H9 (cell line): ENCODE results near the gene RDH11. TPM values are rescaled to one million over a fixed set of nuclear protein-coding genes. Genes with fewer than 3 reads are reported as not detected.
A peak's percentile ranks its signal among the peaks of the same experiment; 100 is the strongest.

Source experiments
- DNase-seq: peaks from one replicate; pipeline ENCODE4 v3.0.0-alpha.2; 2017
- H2AFZ ChIP-seq: one replicate; pipeline ENCODE4 v1.6.1; 2013; ENCODE audit warnings: mild to moderate bottlenecking, low read length, control low read depth, moderate library complexity
- H2AK5ac ChIP-seq: 2 replicates; pipeline ENCODE4 v1.6.1; 2013; ENCODE audit warnings: low read length, control low read depth, mixed read lengths; ENCODE audit not compliant: insufficient read length
- H2BK120ac ChIP-seq: one replicate; pipeline ENCODE4 v1.6.1; 2013; ENCODE audit warnings: low read depth, mild to moderate bottlenecking, low read length, control low read depth, inconsistent platforms; ENCODE audit not compliant: poor library complexity, severe bottlenecking
- H2BK12ac ChIP-seq: 2 replicates; pipeline ENCODE4 v1.6.1; 2013; ENCODE audit warnings: low read length, control low read depth, mixed read lengths, low read depth; ENCODE audit not compliant: insufficient read length
- H2BK15ac ChIP-seq: 2 replicates; pipeline ENCODE4 v1.6.1; 2013; ENCODE audit warnings: low read depth, low read length, control low read depth
- H2BK20ac ChIP-seq: one replicate; pipeline ENCODE4 v1.6.1; 2013; ENCODE audit warnings: low read depth, mild to moderate bottlenecking, low read length, control low read depth, inconsistent platforms; ENCODE audit not compliant: poor library complexity, severe bottlenecking
- H2BK5ac ChIP-seq: 2 replicates; pipeline ENCODE4 v1.6.1; 2013; ENCODE audit warnings: low read length, control low read depth, mixed read lengths; ENCODE audit not compliant: insufficient read length
- H3K14ac ChIP-seq: 2 replicates; pipeline ENCODE4 v1.6.1; 2013; ENCODE audit warnings: low read length, control low read depth; ENCODE audit not compliant: insufficient read depth
- H3K18ac ChIP-seq: 2 replicates; pipeline ENCODE4 v1.6.1; 2013; ENCODE audit warnings: low read depth, mild to moderate bottlenecking, mixed read lengths, low read length, control low read depth; ENCODE audit not compliant: insufficient read length
- H3K23ac ChIP-seq: 2 replicates; pipeline ENCODE4 v1.6.1; 2013; ENCODE audit warnings: low read length, control low read depth, mixed read lengths, low read depth; ENCODE audit not compliant: insufficient read length
- H3K23me2 ChIP-seq: 2 replicates; pipeline ENCODE4 v1.6.1; 2013; ENCODE audit warnings: low read depth, mild to moderate bottlenecking, mixed read lengths, low read length, control low read depth; ENCODE audit not compliant: insufficient read length, poor library complexity, severe bottlenecking
- H3K27ac ChIP-seq: 2 replicates; pipeline ENCODE4 v1.5.1; 2013; ENCODE audit warnings: low read length, control low read depth, mixed read lengths, low read depth; ENCODE audit not compliant: insufficient read length
- H3K27me3 ChIP-seq: 2 replicates; pipeline ENCODE4 v1.6.1; 2013; ENCODE audit warnings: low read length, control low read depth, inconsistent platforms; ENCODE audit not compliant: insufficient read depth
- H3K4ac ChIP-seq: 2 replicates; pipeline ENCODE4 v1.6.1; 2013; ENCODE audit warnings: low read depth, mild to moderate bottlenecking, control low read depth, inconsistent platforms, low read length, moderate library complexity
- H3K4me1 ChIP-seq: 2 replicates; pipeline ENCODE4 v1.6.1; 2013; ENCODE audit warnings: low read length, control low read depth, inconsistent platforms; ENCODE audit not compliant: insufficient read depth
- H3K4me2 ChIP-seq: 2 replicates; pipeline ENCODE4 v1.6.1; 2013; ENCODE audit warnings: low read length, control low read depth, mixed read lengths; ENCODE audit not compliant: insufficient read length, insufficient read depth
- H3K56ac ChIP-seq: 2 replicates; pipeline ENCODE4 v1.6.1; 2013; ENCODE audit warnings: low read depth, mild to moderate bottlenecking, mixed read lengths, low read length, control low read depth; ENCODE audit not compliant: insufficient read length
- H3K79me1 ChIP-seq: 2 replicates; pipeline ENCODE4 v1.6.1; 2013; ENCODE audit warnings: low read depth, mild to moderate bottlenecking, moderate library complexity, low read length, control low read depth, inconsistent platforms; ENCODE audit not compliant: insufficient read depth, poor library complexity, severe bottlenecking
- H3K79me2 ChIP-seq: 2 replicates; pipeline ENCODE4 v1.6.1; 2013; ENCODE audit warnings: low read length, control low read depth, inconsistent platforms; ENCODE audit not compliant: insufficient read depth
- H3K9ac ChIP-seq: 2 replicates; pipeline ENCODE4 v1.6.1; 2013; ENCODE audit warnings: low read length, control low read depth, mixed read lengths; ENCODE audit not compliant: insufficient read length; ENCODE audit errors: extremely low read depth
- H3K9me3 ChIP-seq: one replicate; pipeline ENCODE4 v1.6.1; 2013; ENCODE audit warnings: low read depth, low read length, inconsistent platforms; ENCODE audit not compliant: control insufficient read depth
- H3T11ph ChIP-seq: one replicate; pipeline ENCODE4 v1.6.1; 2013; ENCODE audit warnings: mild to moderate bottlenecking, low read length, control low read depth, inconsistent platforms
- H4K20me1 ChIP-seq: one replicate; pipeline ENCODE4 v1.6.1; 2013; ENCODE audit not compliant: control insufficient read depth, insufficient read length, insufficient read depth
- H4K5ac ChIP-seq: 2 replicates; pipeline ENCODE4 v1.6.1; 2013; ENCODE audit warnings: low read depth, mild to moderate bottlenecking, mixed read lengths, low read length, control low read depth; ENCODE audit not compliant: insufficient read length
- H4K8ac ChIP-seq: replicated peaks from 2 replicates; pipeline ENCODE4 v1.6.1; 2013; ENCODE audit warnings: low read length, control low read depth, mixed read lengths, low read depth; ENCODE audit not compliant: insufficient read length
- H4K91ac ChIP-seq: 2 replicates; pipeline ENCODE4 v1.6.1; 2013; ENCODE audit warnings: low read depth, mild to moderate bottlenecking, moderate library complexity, mixed read lengths, low read length, control low read depth; ENCODE audit not compliant: insufficient read length
- H3K27ac Mint-ChIP-seq, 3 experiments: 2 replicates in 2 of 3; 3 replicates in 1 of 3; pipeline ENCODE4 v1.8.0; 2020 to 2021; ENCODE audit warnings: mixed read lengths in 3 of 3, mild to moderate bottlenecking in 1 of 3, moderate library complexity in 1 of 3
- H3K27me3 Mint-ChIP-seq: 2 replicates; pipeline ENCODE4 v1.8.0; 2021; ENCODE audit warnings: low read depth, mild to moderate bottlenecking, moderate library complexity, mixed read lengths
- H3K36me3 Mint-ChIP-seq, 3 experiments: 2 replicates in 2 of 3; 3 replicates in 1 of 3; pipeline ENCODE4 v1.8.0; 2020 to 2021; ENCODE audit warnings: low read depth in 3 of 3, mixed read lengths in 3 of 3; ENCODE audit not compliant: insufficient read depth in 1 of 3
- H3K4me1 Mint-ChIP-seq, 2 experiments: 2 replicates each; pipeline ENCODE4 v1.8.0; 2020; ENCODE audit warnings: mixed read lengths in 2 of 2
- H3K4me3 Mint-ChIP-seq, 2 experiments: 2 replicates in 1 of 2; 3 replicates in 1 of 2; pipeline ENCODE4 v1.8.0; 2020 to 2021; ENCODE audit warnings: mild to moderate bottlenecking in 2 of 2, mixed read lengths in 2 of 2, moderate library complexity in 1 of 2
- H3K9me3 Mint-ChIP-seq, 2 experiments: 2 replicates in 1 of 2; 3 replicates in 1 of 2; pipeline ENCODE4 v1.8.0; 2020; ENCODE audit warnings: mild to moderate bottlenecking in 2 of 2, mixed read lengths in 2 of 2, moderate library complexity in 1 of 2
- CTCF ChIP-seq: fragments of 200-600 bp; sonication (generic); conservative IDR thresholded peaks from 3 replicates; pipeline ENCODE4 v1.8.0; 2021; ENCODE audit warnings: antibody characterized with exemption, mild to moderate bottlenecking
- WGBS: extraction: QIAGEN DNeasy Blood & Tissue Kit; methylation state at CpG from one replicate; pipeline ENCODE4 v1.1.7; 2013; ENCODE audit warnings: missing lambda C conversion rate, low lambda C conversion rate, mixed read lengths; ENCODE audit not compliant: insufficient read length; ENCODE audit errors: extremely low coverage; 5-methylcytosine and 5-hydroxymethylcytosine counted together
- total RNA-seq: library from RNA; stranded (reverse); gene quantifications from 2 replicates; pipeline ENCODE4 v1.2.1, GENCODE V29; 2021

RDH11 gene
- total RNA-seq, 1 experiment from 2014 or later: 83.4 TPM

GRCh38 chr14:67675219-67675582 lies 20.4 kb downstream of the RDH11 start:
- Histone ChIP-seq H2AFZ (no peak overlapping the region), H3K56ac (no peak overlapping the region), H4K91ac (no peak overlapping the region), H3K79me2 (peaks cover 4% of the 10 kb centered on the region; the same call in 1 of the 2 replicates), H2BK15ac (no peak overlapping the region), H3K23ac (no peak overlapping the region), H3K27ac (no peak overlapping the region), H3K14ac (no peak overlapping the region), H2AK5ac (no peak overlapping the region), H2BK5ac (no peak overlapping the region), H3K9ac (no peak overlapping the region), H3K9me3 (no peaks in the 10 kb centered on the region), H3K4ac (no peak overlapping the region), H4K20me1 (no peaks in the 10 kb centered on the region), H4K8ac (no peak overlapping the region), H3K4me1 (peaks cover 2% of the 10 kb centered on the region; the same call in 1 of the 2 replicates), H2BK12ac (no peak overlapping the region), H3K23me2 (peaks cover 5% of the 10 kb centered on the region), H3K27me3 (no peaks in the 10 kb centered on the region), H4K5ac (no peak overlapping the region), H3K4me2 (peak overlapping the region; percentile 59), H2BK120ac (no peak overlapping the region), H2BK20ac (no peak overlapping the region), H3T11ph (no peak overlapping the region), H3K79me1 (no peaks in the 10 kb centered on the region), H3K18ac (no peak overlapping the region)
- H3K4me3 Mint-ChIP-seq: peak overlapping the region; percentile 75 to 93
- WGBS: no CpG with 5 or more reads among the region's 16 CpGs
- H3K27ac Mint-ChIP-seq: peak overlapping the region; percentile 92 to 97 (median 94); a peak in 5 of 7 replicates
- no peak for TF ChIP-seq CTCF
- DNase-seq: no peak
- no peaks in the 10 kb centered on the region; a peak in 1 of 5 replicates for H3K9me3 Mint-ChIP-seq
- peaks cover 9 to 34% (median 27%) of the 10 kb centered on the region in 3 experiments for H3K36me3 Mint-ChIP-seq
- no peaks in the 10 kb centered on the region; the same call in 1 of the 2 replicates for H3K27me3 Mint-ChIP-seq
- peaks cover 14 to 18% of the 10 kb centered on the region in 2 experiments for H3K4me1 Mint-ChIP-seq
